A549 (cell line): ENCODE measurements around the gene ATOSB. TPM values are rescaled to one million over a fixed set of nuclear protein-coding genes. Genes with fewer than 3 reads are reported as not detected.
A peak's percentile ranks its signal among the peaks of the same experiment; 100 is the strongest.

Experiments
- ATAC-seq, 2 experiments: fragments of 200-7000 bp in 1 of 2; fragments of >200 bp in 1 of 2; cut with Nextera tagmentation in 1 of 2; cut with Tn5 transposase in 1 of 2; 3 replicates each; pipeline versions ENCODE4 v1.8.0 to v1.9.1; 2018 to 2020; ENCODE audit warnings: mild to moderate bottlenecking in 1 of 2, moderate library complexity in 1 of 2
- CTCF ChIA-PET: fragments of 300-600 bp; sonication (Branson Sonifier 250); formaldehyde crosslinking; extraction: SDS; loops from one replicate; lab custom pipeline; 2021; ENCODE audit warnings: antibody characterized with exemption, inconsistent platforms; lab: Yijun Ruan, JAX
- POLR2A ChIA-PET: fragments of 350-600 bp; formaldehyde crosslinking; extraction: SDS; loops from one replicate; lab custom pipeline; 2021; ENCODE audit warnings: antibody characterized with exemption, inconsistent platforms; lab: Yijun Ruan, JAX
- DNase-seq, 2 experiments: peaks; one replicate each; pipeline versions ENCODE4 v3.0.0 to v3.0.0-alpha.2; 2011 to 2016; ENCODE audit warnings: low read depth in 1 of 2, low spot score in 1 of 2
- FAIRE-seq: peaks from 2 replicates; lab custom pipeline; 2011; peaks lifted over from hg19 to GRCh38; lab: Jason Lieb, UNC
- H3K27ac ChIP-seq, 2 experiments: fragments of >200 bp; sonication (Bioruptor Twin); formaldehyde crosslinking; 3 replicates each; pipeline ENCODE4 v1.5.1; 2016 to 2017
- H3K4me1 ChIP-seq: fragments of >200 bp; sonication (Bioruptor Twin); formaldehyde crosslinking; 3 replicates; pipeline ENCODE4 v1.6.1; 2016
- H3K4me2 ChIP-seq: fragments of >200 bp; sonication (Bioruptor Twin); formaldehyde crosslinking; 3 replicates; pipeline ENCODE4 v1.6.1; 2016
- H3K4me3 ChIP-seq: fragments of >200 bp; sonication (Bioruptor Twin); formaldehyde crosslinking; 3 replicates; pipeline ENCODE4 v1.5.1; 2016
- H3K9me3 ChIP-seq: fragments of >200 bp; sonication (Bioruptor Twin); formaldehyde crosslinking; 3 replicates; pipeline ENCODE4 v1.6.1; 2016
- BCL3 ChIP-seq: fragments of >200 bp; sonication (Bioruptor Twin); formaldehyde crosslinking; IDR thresholded peaks from 3 replicates; pipeline ENCODE4 v1.6.1; 2016
- CBX2 ChIP-seq: fragments of 200-600 bp; sonication (generic); IDR thresholded peaks from 2 replicates; pipeline ENCODE4 v1.6.1; 2016; ENCODE audit warnings: low read depth, mild to moderate bottlenecking, borderline replicate concordance
- CBX8 ChIP-seq: fragments of 200-600 bp; sonication (generic); IDR thresholded peaks from 2 replicates; pipeline ENCODE4 v1.6.1; 2016
- CEBPB ChIP-seq, 2 experiments: fragments of >200 bp in 1 of 2; sonication (Bioruptor Twin) in 1 of 2; formaldehyde crosslinking in 1 of 2; IDR thresholded peaks; 2 replicates each; pipeline ENCODE4 v1.6.1; 2012 to 2016
- CTCF ChIP-seq: fragments of >200 bp; sonication (Bioruptor Twin); formaldehyde crosslinking; IDR thresholded peaks from 3 replicates; pipeline ENCODE4 v1.5.1; 2016
- E2F6 ChIP-seq: IDR thresholded peaks from 2 replicates; pipeline ENCODE4 v1.6.1; 2012; ENCODE audit warnings: low read depth, borderline replicate concordance
- EHF ChIP-seq: fragments of 250-450 bp; sonication (Bioruptor Pico); IDR thresholded peaks from 2 replicates; pipeline ENCODE4 v1.5.0; 2020; ENCODE audit warnings: mild to moderate bottlenecking
- EHMT2 ChIP-seq: fragments of 200-600 bp; sonication (generic); IDR thresholded peaks from 2 replicates; pipeline ENCODE4 v1.6.1; 2016; ENCODE audit warnings: antibody characterized with exemption, low read depth, mild to moderate bottlenecking, moderate library complexity
- ELK1 ChIP-seq: fragments of 150-350 bp; IDR thresholded peaks from 2 replicates; pipeline ENCODE4 v1.6.1; 2014; ENCODE audit warnings: low read depth, mild to moderate bottlenecking, low read length
- JUN ChIP-seq, 2 experiments: fragments of >200 bp; sonication (Bioruptor Twin); formaldehyde crosslinking; IDR thresholded peaks; 2 replicates in 1 of 2; 3 replicates in 1 of 2; pipeline ENCODE4 v1.6.1; 2016 to 2017
- KDM1A ChIP-seq: fragments of 200-600 bp; sonication (generic); IDR thresholded peaks from 2 replicates; pipeline ENCODE4 v1.6.1; 2016; ENCODE audit warnings: low read depth, mild to moderate bottlenecking
- KDM5A ChIP-seq: fragments of 200-600 bp; sonication (generic); IDR thresholded peaks from 2 replicates; pipeline ENCODE4 v1.6.1; 2016; ENCODE audit warnings: antibody characterized with exemption, mild to moderate bottlenecking
- MAFK ChIP-seq: fragments of 450-650 bp; IDR thresholded peaks from 2 replicates; pipeline ENCODE4 v1.6.1; 2014; ENCODE audit not compliant: partially characterized antibody
- MAX ChIP-seq: IDR thresholded peaks from 2 replicates; pipeline ENCODE4 v1.6.1; 2012
- MAZ ChIP-seq: fragments of 150-350 bp; IDR thresholded peaks from 2 replicates; pipeline ENCODE4 v1.6.1; 2014; ENCODE audit warnings: antibody characterized with exemption, low read depth, low read length, borderline replicate concordance
- PHF8 ChIP-seq: fragments of 200-600 bp; sonication (generic); IDR thresholded peaks from 2 replicates; pipeline ENCODE4 v1.6.1; 2016; ENCODE audit warnings: low read depth, mild to moderate bottlenecking, antibody characterized with exemption, moderate library complexity, borderline replicate concordance
- POLR2A ChIP-seq: IDR thresholded peaks from 2 replicates; pipeline ENCODE4 v1.6.1; 2012; ENCODE audit warnings: mild to moderate bottlenecking, low read length
- REST ChIP-seq: fragments of 200-600 bp; sonication (generic); IDR thresholded peaks from 2 replicates; pipeline ENCODE4 v1.6.1; 2016; ENCODE audit warnings: antibody characterized with exemption, mild to moderate bottlenecking, moderate library complexity
- RFX5 ChIP-seq: fragments of 450-650 bp; IDR thresholded peaks from 2 replicates; pipeline ENCODE4 v1.7.1; 2014; ENCODE audit warnings: antibody characterized with exemption, mild to moderate bottlenecking, moderate library complexity
- SMC3 ChIP-seq: fragments of >200 bp; sonication (Bioruptor Twin); formaldehyde crosslinking; IDR thresholded peaks from 3 replicates; pipeline ENCODE4 v1.6.1; 2018; ENCODE audit warnings: inconsistent platforms
- SREBF2 ChIP-seq: fragments of 450-650 bp; IDR thresholded peaks from 2 replicates; pipeline ENCODE4 v1.6.1; 2014; ENCODE audit warnings: mild to moderate bottlenecking, moderate library complexity
- ZC3H11A ChIP-seq: fragments of 450-650 bp; IDR thresholded peaks from 2 replicates; pipeline ENCODE4 v1.6.1; 2014; ENCODE audit warnings: antibody characterized with exemption, mild to moderate bottlenecking
- ZFP36 ChIP-seq: fragments of 450-650 bp; IDR thresholded peaks from 2 replicates; pipeline ENCODE4 v1.6.1; 2014; ENCODE audit warnings: borderline replicate concordance; ENCODE audit not compliant: partially characterized antibody
- WGBS: methylation state at CpG from one replicate; pipeline ENCODE4 v1.1.6; 2017; ENCODE audit errors: missing lambda C conversion rate; 5-methylcytosine and 5-hydroxymethylcytosine counted together
- polyA plus RNA-seq, 4 experiments: library from polyadenylated mRNA; depleted of rRNA in 3 of 4; stranded (reverse); fragments of >200 nt; fragmentation: RNase III in 1 of 4; extraction: RNeasy Plus Mini Kit Qiagen cat#74134 plus additional on column Dnase treatment in 1 of 4; gene quantifications; 2 replicates in 3 of 4; 3 replicates in 1 of 4; pipeline ENCODE4 v1.2.3, GENCODE V29; 2011 to 2017

ATOSB gene
- polyA plus RNA-seq, 2 of the 4 experiments (the other 2 are of a cell fraction) = 11.8 to 14.0 TPM

GRCh38 chr9:35162605-35163315 is 47.1 kb upstream of the ATOSB start:
- 37% methylated on average over 11 of the region's 11 CpGs for WGBS
- CTCF ChIA-PET = interaction anchor here (0.5 to 1.8 kb wide), 5 partner anchors 50 to 402 kb away, joined by 3 to 10 read pairs (median 5); no protein-coding TSS in a partner anchor
- POLR2A ChIA-PET = interaction anchor here (1.0 kb wide), 1 partner anchor 10 kb away, joined by 3 read pairs; no protein-coding TSS in a partner anchor
- DNase-seq (no peak), FAIRE-seq (no peak), ATAC-seq (no peak; a peak in 1 of 6 replicates)
- TF ChIP-seq KDM5A (no peak), ZFP36 (no peak), SMC3 (no peak), CEBPB (IDR thresholded peaks at IDR 0.05) (no peak), CBX2 (no peak), MAFK (no peak), E2F6 (no peak), SREBF2 (no peak), REST (no peak), POLR2A (no peak)
- peak overlapping the region; percentile 92 for H3K4me2 ChIP-seq
- no peaks in the 10 kb centered on the region for H3K9me3 ChIP-seq
- H3K27ac ChIP-seq = peak overlapping the region; percentile 83 to 91
- peak overlapping the region; percentile 62 for H3K4me3 ChIP-seq
- peaks cover 8% of the 10 kb centered on the region; the same call in 2 of the 3 replicates for H3K4me1 ChIP-seq

GRCh38 chr9:35161713-35162604 is 46.3 kb upstream of the ATOSB start, which contains the start of gene UNC13B:
UNC13B (plus strand) TSS chr9:35162009; CDS start chr9:35162284, 275 bp downstream.
- WGBS = under 1% methylated on average over 17 of the region's 70 CpGs
- Histone ChIP-seq H3K27ac (peak within 1 kb of the TSS; percentile 83 to 91), H3K4me2 (peak within 1 kb of the TSS; percentile 92), H3K9me3 (no peaks in the 10 kb centered on the region), H3K4me3 (peak within 1 kb of the TSS; percentile 62), H3K4me1 (peaks cover 8% of the 10 kb centered on the region; the same call in 2 of the 3 replicates)
- DNase-seq = peak; percentile 94 to 98
- POLR2A ChIA-PET = interaction anchor here (0.6 to 1.2 kb wide), 12 partner anchors 10 to 368 kb away, joined by 3 to 11 read pairs (median 4); partner anchors contain the start of genes ATOSB and VCP
- CTCF ChIA-PET = interaction anchor here (0.6 to 1.8 kb wide), 9 partner anchors 45 to 391 kb away, joined by 3 to 10 read pairs (median 4); no protein-coding TSS in a partner anchor
- FAIRE-seq = no peak
- ATAC-seq = peak; percentile 98 to 99
- TF ChIP-seq ZC3H11A (no peak), CTCF (peak; percentile 13; the same call in 1 of the 3 replicates), EHF (no peak), JUN (IDR thresholded peaks at IDR 0.05) (peak; percentile 54 to 80; a peak in 4 of 5 replicates), ELK1 (no peak), POLR2A (peak; percentile 80), MAX (peak; percentile 64), CBX8 (no peak), CEBPB (IDR thresholded peaks at IDR 0.05) (no peak), EHMT2 (no peak), BCL3 (peak; percentile 44; the same call in 1 of the 3 replicates), MAZ (no peak), RFX5 (no peak), KDM1A (no peak), PHF8 (peak; percentile 69), E2F6 (no peak)
